ENCODE measurements around the gene HTN3.
"Not testable (repeated sequence)": the region's sequence is repeated elsewhere in the genome, so short reads cannot be mapped to it uniquely, and the experiment has no call there.

HTN3 gene

DNA sequence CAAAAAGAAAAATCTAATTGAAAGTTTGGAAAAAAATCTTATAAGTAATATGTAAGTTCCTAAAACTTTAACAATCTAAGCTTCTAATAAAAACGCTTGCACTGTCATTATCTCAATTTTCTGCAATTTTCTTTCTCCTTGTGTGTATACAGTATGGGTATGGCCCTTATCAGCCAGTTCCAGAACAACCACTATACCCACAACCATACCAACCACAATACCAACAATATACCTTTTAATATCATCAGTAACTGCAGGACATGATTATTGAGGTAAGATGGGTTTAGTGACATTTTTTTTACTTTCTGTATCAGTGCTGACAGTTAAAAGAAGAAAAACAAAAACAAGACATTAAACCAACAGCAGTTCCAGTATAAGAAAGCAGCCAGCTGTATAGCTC, 27.5 kb upstream of the HTN3 start:
- no peak for DNase-seq (ENCODE audit: low spot score)
- in situ Hi-C loops (cut with MboI; ENCODE audit: low pct_unique_long_range_greater_than_20kb, low sequenced_read_pairs, unreplicated experiment), result no loop called here
- TF ChIP-seq CTCF (IDR thresholded peaks at IDR 0.05; ENCODE audit: extremely low read depth, insufficient read depth, missing control alignments), result no peak

DNA sequence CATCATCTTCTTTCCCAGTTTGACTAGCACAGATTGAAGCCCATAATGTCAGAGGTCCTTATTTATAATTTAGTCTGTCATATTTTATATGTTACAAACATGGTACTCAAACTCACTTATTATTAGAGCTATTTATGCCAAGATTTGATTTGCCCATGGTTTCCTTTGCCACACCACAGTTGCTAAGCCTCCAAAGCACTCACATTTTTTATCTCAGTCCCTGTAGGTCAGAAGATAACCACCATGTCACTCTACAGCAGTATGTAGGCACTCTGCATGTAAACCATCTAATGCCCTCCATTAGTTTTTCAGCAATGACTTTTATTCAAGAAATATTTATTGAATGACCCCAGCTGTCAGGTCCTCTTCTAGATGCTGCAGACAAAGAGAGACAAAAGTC, 25.8 kb upstream of the HTN3 start:
- in situ Hi-C loops (cut with MboI; ENCODE audit: low pct_unique_long_range_greater_than_20kb, low sequenced_read_pairs, unreplicated experiment), result no loop called here
- no peak for TF ChIP-seq CTCF (IDR thresholded peaks at IDR 0.05; ENCODE audit: extremely low read depth, insufficient read depth, missing control alignments)
- no peak for DNase-seq (ENCODE audit: low spot score)

GRCh38 chr4:70008771-70009170, 19.5 kb upstream of the HTN3 start:
- TF ChIP-seq CTCF (IDR thresholded peaks at IDR 0.05; ENCODE audit: extremely low read depth, insufficient read depth, missing control alignments), result no peak
- in situ Hi-C loops (cut with MboI; ENCODE audit: low pct_unique_long_range_greater_than_20kb, low sequenced_read_pairs, unreplicated experiment), result no loop called here
- no peak for DNase-seq (ENCODE audit: low spot score)

DNA sequence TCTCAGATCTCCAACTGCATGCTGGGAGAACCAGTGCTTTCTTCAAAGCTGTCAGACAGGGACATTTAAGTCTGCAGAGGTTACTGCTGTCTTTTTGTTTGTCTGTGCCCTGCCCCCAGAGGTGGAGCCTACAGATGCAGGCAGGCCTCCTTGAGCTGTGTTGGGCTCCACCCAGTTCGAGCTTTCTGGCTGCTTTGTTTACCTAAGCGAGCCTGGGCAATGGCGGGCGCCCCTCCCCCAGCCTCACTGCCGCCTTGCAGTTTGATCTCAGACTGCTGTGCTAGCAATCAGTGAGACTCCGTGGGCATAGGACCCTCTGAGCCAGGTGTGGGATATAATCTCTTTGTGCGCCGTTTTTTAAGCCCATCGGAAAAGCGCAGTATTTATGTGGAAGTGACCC, 9.3 kb upstream of the HTN3 start:
- DNase-seq (ENCODE audit: low spot score); in situ Hi-C loops (cut with MboI; ENCODE audit: low pct_unique_long_range_greater_than_20kb, low sequenced_read_pairs, unreplicated experiment): not testable (repeated sequence)

GRCh38 chr4:70023218-70023617, 5.0 kb upstream of the HTN3 start:
- in situ Hi-C loops (cut with MboI; ENCODE audit: low pct_unique_long_range_greater_than_20kb, low sequenced_read_pairs, unreplicated experiment), result no loop called here
- DNase-seq (ENCODE audit: low spot score), result no peak
- TF ChIP-seq CTCF (IDR thresholded peaks at IDR 0.05; ENCODE audit: extremely low read depth, insufficient read depth, missing control alignments), result no peak

GRCh38 chr4:70027011-70027410, 1.2 kb upstream of the HTN3 start:
- no peak for DNase-seq (ENCODE audit: low spot score)
- TF ChIP-seq CTCF (IDR thresholded peaks at IDR 0.05; ENCODE audit: extremely low read depth, insufficient read depth, missing control alignments), result no peak
- in situ Hi-C loops (cut with MboI; ENCODE audit: low pct_unique_long_range_greater_than_20kb, low sequenced_read_pairs, unreplicated experiment), result no loop called here

- in situ Hi-C loops (cut with MboI; ENCODE audit: low pct_unique_long_range_greater_than_20kb, low sequenced_read_pairs, unreplicated experiment); DNase-seq (ENCODE audit: low spot score): not testable (repeated sequence)
Measured at GRCh38 chr4:70037559-70037958, 9.3 kb downstream of the HTN3 start.

DNA sequence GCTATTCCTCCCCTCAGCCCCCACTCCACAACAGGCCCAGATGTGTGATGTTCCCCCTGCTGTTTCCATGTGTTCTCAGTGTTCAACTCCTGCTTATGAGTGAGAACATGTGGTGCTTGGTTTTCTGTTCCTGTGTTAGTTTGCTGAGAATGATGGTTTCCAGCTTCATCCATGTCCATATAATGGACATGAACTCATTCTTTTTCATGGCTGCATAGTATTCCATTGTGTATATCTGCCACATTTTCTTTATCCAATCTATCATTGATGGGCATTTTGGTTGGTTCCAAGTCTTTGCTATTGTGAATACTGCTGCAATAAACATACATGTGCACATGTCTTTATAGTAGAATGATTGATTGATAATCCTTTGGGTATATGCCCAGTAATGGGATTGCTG, 11.7 kb downstream of the HTN3 start:
- DNase-seq (ENCODE audit: low spot score); in situ Hi-C loops (cut with MboI; ENCODE audit: low pct_unique_long_range_greater_than_20kb, low sequenced_read_pairs, unreplicated experiment): not testable (repeated sequence)

All from GM13977 (cell line).